Measurements from ENCODE around the gene SIRPA. TPM values are rescaled to one million over a fixed set of nuclear protein-coding genes. Genes with fewer than 3 reads are reported as not detected.

Gene SIRPA
- total and polyA plus RNA-seq, 2 donors (not counting 1 experiment from before 2014, with no cell fraction given) = 25.1 to 26.6 TPM

- H4K20me1 ChIP-seq (ENCODE audit: control insufficient read depth, extremely low read depth, insufficient read depth, low read length) = no peaks in the 10 kb centered on the region
- no peak overlapping the region for H3K4me2 ChIP-seq (ENCODE audit: extremely low read depth, insufficient read depth, low read length)
- TF ChIP-seq CTCF (conservative IDR thresholded peaks at IDR 0.05 in 1 of 2, IDR thresholded peaks at IDR 0.05 in 1 of 2; ENCODE audit: low read depth in 1 of 2, low read length in 2 of 2) = no peak
- TF ChIP-seq EZH2 (IDR thresholded peaks at IDR 0.05; ENCODE audit: low read length, missing control alignments) = no peak
- no peaks in the 10 kb centered on the region for H3K9me3 ChIP-seq (ENCODE audit: control insufficient read depth, insufficient read depth, low read depth, low read length)
- H3K9ac ChIP-seq (ENCODE audit: insufficient read depth, low read length) = no peak overlapping the region
- H3K36me3 ChIP-seq (ENCODE audit: control insufficient read depth, insufficient read depth, low read length) = no peaks in the 10 kb centered on the region
- no peak overlapping the region for H3K27ac ChIP-seq (ENCODE audit: insufficient read depth, low read length)
- H3K79me2 ChIP-seq (ENCODE audit: control insufficient read depth, insufficient read depth, low read length) = no peaks in the 10 kb centered on the region
- H3K4me1 ChIP-seq (ENCODE audit: control insufficient read depth, extremely low read depth, insufficient read depth, low read length) = no peaks in the 10 kb centered on the region
- peaks cover 25% of the 10 kb centered on the region for H3K27me3 ChIP-seq (ENCODE audit: control insufficient read depth, insufficient read depth, low read length)
- no peak overlapping the region for H3K4me3 ChIP-seq (replicated peaks in 1 of 4; ENCODE audit: control extremely low read depth in 1 of 4, insufficient read depth in 1 of 4, low read depth in 3 of 4, low read length in 4 of 4)
- H2AFZ ChIP-seq (ENCODE audit: low read length) = no peak overlapping the region
- no peak for DNase-seq (ENCODE audit: low read depth in 2 of 2)
Observed at GRCh38 chr20:1968964-1969363, 73.8 kb downstream of the SIRPA start.

DNA sequence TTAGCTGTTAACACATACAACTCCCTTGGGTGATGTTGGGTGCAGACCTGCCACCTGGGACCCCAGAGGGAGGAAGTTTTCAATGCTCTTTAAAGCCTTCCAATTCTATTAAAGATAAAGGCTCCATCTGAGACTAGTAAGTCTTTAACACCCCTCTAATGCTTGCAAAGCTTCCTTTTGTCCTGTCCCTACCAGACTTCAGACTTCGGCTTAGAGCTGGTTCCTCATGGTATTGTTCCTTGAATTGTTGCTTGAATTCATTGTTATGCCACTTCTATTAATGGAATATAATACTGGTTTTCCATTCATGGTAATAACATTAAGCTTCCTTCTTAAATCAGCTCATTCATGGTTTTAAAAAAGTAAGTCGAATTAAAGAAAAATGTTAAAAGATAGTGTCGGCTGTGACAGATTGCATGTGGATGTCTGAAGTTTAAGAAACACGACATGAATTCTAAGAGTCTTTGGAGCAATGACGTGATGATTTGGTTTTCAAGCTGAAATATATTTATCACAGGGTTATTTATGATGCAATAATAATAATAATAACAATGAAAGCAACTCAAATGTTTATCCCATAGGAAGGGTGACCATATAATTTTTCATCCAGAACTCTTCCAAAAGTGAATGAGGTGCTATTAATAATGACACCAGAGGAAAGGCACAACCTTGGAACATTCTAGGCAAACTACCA is 76.8 kb downstream of the SIRPA start:
- Histone ChIP-seq H4K20me1 (ENCODE audit: control insufficient read depth, extremely low read depth, insufficient read depth, low read length) (no peaks in the 10 kb centered on the region), H3K36me3 (ENCODE audit: control insufficient read depth, insufficient read depth, low read length) (no peaks in the 10 kb centered on the region), H3K4me3 (replicated peaks in 1 of 4; ENCODE audit: control extremely low read depth in 1 of 4, insufficient read depth in 1 of 4, low read depth in 3 of 4, low read length in 4 of 4) (no peak overlapping the region), H3K27me3 (ENCODE audit: control insufficient read depth, insufficient read depth, low read length) (peaks cover 23% of the 10 kb centered on the region), H3K27ac (ENCODE audit: insufficient read depth, low read length) (no peak overlapping the region), H3K9me3 (ENCODE audit: control insufficient read depth, insufficient read depth, low read depth, low read length) (no peaks in the 10 kb centered on the region), H2AFZ (ENCODE audit: low read length) (no peak overlapping the region), H3K4me2 (ENCODE audit: extremely low read depth, insufficient read depth, low read length) (no peak overlapping the region), H3K9ac (ENCODE audit: insufficient read depth, low read length) (no peak overlapping the region), H3K79me2 (ENCODE audit: control insufficient read depth, insufficient read depth, low read length) (no peaks in the 10 kb centered on the region), H3K4me1 (ENCODE audit: control insufficient read depth, extremely low read depth, insufficient read depth, low read length) (no peaks in the 10 kb centered on the region)
- TF ChIP-seq EZH2 (IDR thresholded peaks at IDR 0.05; ENCODE audit: low read length, missing control alignments) = no peak
- no peak for TF ChIP-seq CTCF (conservative IDR thresholded peaks at IDR 0.05 in 1 of 2, IDR thresholded peaks at IDR 0.05 in 1 of 2; ENCODE audit: low read depth in 1 of 2, low read length in 2 of 2)
- DNase-seq (ENCODE audit: low read depth in 2 of 2) = no peak

- Histone ChIP-seq H3K9ac (ENCODE audit: insufficient read depth, low read length) (no peak overlapping the region), H3K36me3 (ENCODE audit: control insufficient read depth, insufficient read depth, low read length) (no peaks in the 10 kb centered on the region), H2AFZ (ENCODE audit: low read length) (no peak overlapping the region), H3K4me3 (replicated peaks in 1 of 4; ENCODE audit: control extremely low read depth in 1 of 4, insufficient read depth in 1 of 4, low read depth in 3 of 4, low read length in 4 of 4) (no peak overlapping the region), H3K4me1 (ENCODE audit: control insufficient read depth, extremely low read depth, insufficient read depth, low read length) (no peaks in the 10 kb centered on the region), H3K27ac (ENCODE audit: insufficient read depth, low read length) (no peak overlapping the region), H3K4me2 (ENCODE audit: extremely low read depth, insufficient read depth, low read length) (no peak overlapping the region), H4K20me1 (ENCODE audit: control insufficient read depth, extremely low read depth, insufficient read depth, low read length) (no peaks in the 10 kb centered on the region), H3K27me3 (ENCODE audit: control insufficient read depth, insufficient read depth, low read length) (peaks cover 17% of the 10 kb centered on the region), H3K9me3 (ENCODE audit: control insufficient read depth, insufficient read depth, low read depth, low read length) (no peaks in the 10 kb centered on the region), H3K79me2 (ENCODE audit: control insufficient read depth, insufficient read depth, low read length) (no peaks in the 10 kb centered on the region)
- no peak for DNase-seq (ENCODE audit: low read depth in 2 of 2)
- TF ChIP-seq CTCF (conservative IDR thresholded peaks at IDR 0.05 in 1 of 2, IDR thresholded peaks at IDR 0.05 in 1 of 2; ENCODE audit: low read depth in 1 of 2, low read length in 2 of 2) (no peak), EZH2 (IDR thresholded peaks at IDR 0.05; ENCODE audit: low read length, missing control alignments) (no peak)
Observed at GRCh38 chr20:1973601-1974440, 78.6 kb downstream of the SIRPA start.

Data from fibroblast of lung (primary cell).